Activated CD8-positive, alpha-beta T cell treated with anti-CD3 and anti-CD28 coated beads for 36 hours (primary cell): Measurements from ENCODE around the gene FAM3C. TPM values are rescaled to one million over a fixed set of nuclear protein-coding genes. Genes with fewer than 3 reads are reported as not detected.

Experiments used
- ATAC-seq: fragments of 200-7000 bp; cut with Tn5 transposase; one replicate; pipeline ENCODE4 v1.10.0; 2021; ENCODE audit warnings: mild to moderate bottlenecking, moderate library complexity
- CTCF ChIA-PET: fragments of 350-600 bp; sonication (Branson Sonifier 250); formaldehyde crosslinking; loops from one replicate; lab custom pipeline; 2021; ENCODE audit warnings: antibody characterized with exemption; lab: Charles Lee
- POLR2A ChIA-PET: fragments of 350-600 bp; sonication (Branson Sonifier 250); formaldehyde crosslinking; loops from one replicate; lab custom pipeline; 2021; ENCODE audit warnings: antibody characterized with exemption; lab: Charles Lee
- DNase-seq: peaks from one replicate; pipeline ENCODE4 v3.0.0-alpha.2; 2020
- H3K27ac Mint-ChIP-seq: one replicate; pipeline ENCODE4 v1.8.0; 2021; ENCODE audit warnings: mild to moderate bottlenecking, mixed read lengths
- H3K27me3 Mint-ChIP-seq: one replicate; pipeline ENCODE4 v1.8.0; 2021; ENCODE audit warnings: mixed read lengths
- H3K36me3 Mint-ChIP-seq: one replicate; pipeline ENCODE4 v1.8.0; 2021; ENCODE audit warnings: low read depth, mixed read lengths
- H3K4me1 Mint-ChIP-seq: one replicate; pipeline ENCODE4 v1.8.0; 2021; ENCODE audit warnings: low read depth, mixed read lengths
- H3K4me3 Mint-ChIP-seq: one replicate; pipeline ENCODE4 v1.8.0; 2021; ENCODE audit warnings: mild to moderate bottlenecking, moderate library complexity, mixed read lengths
- H3K9me3 Mint-ChIP-seq: one replicate; pipeline ENCODE4 v1.8.0; 2021; ENCODE audit warnings: mixed read lengths
- CTCF ChIP-seq: fragments of 200-600 bp; IDR thresholded peaks from one replicate; pipeline ENCODE4 v1.8.0; 2022; ENCODE audit warnings: antibody characterized with exemption, mild to moderate bottlenecking
- intact Hi-C: fragments of 100-400 bp; cut with micrococcal nuclease; formaldehyde crosslinking; loops from one replicate; pipeline ENCODE4 v1.10.0; 2022
- total RNA-seq, 2 experiments: library from RNA; stranded (reverse); gene quantifications; one replicate each; pipeline ENCODE4 v1.2.3, GENCODE V29; 2021

FAM3C gene
- total RNA-seq, 2 experiments from 2014 or later, result 18.6 to 19.1 TPM

GRCh38 chr7:121414436-121414835, 18.3 kb upstream of the FAM3C start:
- Mint-ChIP-seq H3K36me3 (no peaks in the 10 kb centered on the region), H3K27me3 (peaks cover 6% of the 10 kb centered on the region), H3K27ac (no peak overlapping the region), H3K4me1 (peaks cover 7% of the 10 kb centered on the region), H3K4me3 (no peak overlapping the region), H3K9me3 (no peaks in the 10 kb centered on the region)
- intact Hi-C loops, result no loop called here
- CTCF ChIA-PET, result no interaction called here
- no peak for DNase-seq
- no peak for ATAC-seq
- TF ChIP-seq CTCF, result no peak
- POLR2A ChIA-PET, result no interaction called here

DNA sequence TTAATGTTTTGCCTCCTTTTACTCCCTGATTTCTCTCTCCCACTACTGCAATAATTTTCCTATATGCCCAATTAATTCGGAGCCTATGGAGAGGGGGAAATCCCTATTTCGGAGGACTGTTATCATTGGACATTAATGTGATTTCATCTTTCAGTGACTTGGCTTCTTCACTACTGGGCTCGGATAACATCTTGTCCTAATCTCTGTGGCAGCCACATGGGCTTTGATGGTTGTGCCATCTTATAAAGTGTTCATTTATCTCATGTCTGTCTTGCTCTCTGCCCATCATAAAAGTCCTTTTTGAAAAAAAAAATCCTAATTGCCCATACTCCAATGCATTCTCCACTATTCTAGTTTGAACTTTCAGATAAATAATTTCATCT, 15.5 kb upstream of the FAM3C start:
- ChIA-PET CTCF (interaction anchor here (1.0 kb wide), 1 partner anchor 16 kb away, joined by 3 read pairs; the partner anchor contains the start of gene FAM3C), POLR2A (no interaction called here)
- no peak overlapping the region for H3K4me3 Mint-ChIP-seq
- H3K27ac Mint-ChIP-seq, result no peak overlapping the region
- no peak for TF ChIP-seq CTCF
- H3K36me3 Mint-ChIP-seq, result no peaks in the 10 kb centered on the region
- ATAC-seq (no peak), DNase-seq (no peak)
- peaks cover 6% of the 10 kb centered on the region for H3K27me3 Mint-ChIP-seq
- H3K4me1 Mint-ChIP-seq, result peaks cover 7% of the 10 kb centered on the region
- no peaks in the 10 kb centered on the region for H3K9me3 Mint-ChIP-seq
- intact Hi-C loops, result no loop called here

GRCh38 chr7:121410829-121411596, 14.9 kb upstream of the FAM3C start:
- DNase-seq, result no peak
- Mint-ChIP-seq H3K27me3 (peaks cover 6% of the 10 kb centered on the region), H3K4me3 (no peak overlapping the region), H3K27ac (no peak overlapping the region), H3K9me3 (no peaks in the 10 kb centered on the region), H3K36me3 (no peaks in the 10 kb centered on the region), H3K4me1 (peaks cover 7% of the 10 kb centered on the region)
- ChIA-PET POLR2A (no interaction called here), CTCF (interaction anchor here (1.0 kb wide), 1 partner anchor 15 kb away, joined by 3 read pairs; the partner anchor contains the start of gene FAM3C)
- intact Hi-C loops, result no loop called here
- ATAC-seq, result peak; percentile 37
- TF ChIP-seq CTCF, result no peak

DNA sequence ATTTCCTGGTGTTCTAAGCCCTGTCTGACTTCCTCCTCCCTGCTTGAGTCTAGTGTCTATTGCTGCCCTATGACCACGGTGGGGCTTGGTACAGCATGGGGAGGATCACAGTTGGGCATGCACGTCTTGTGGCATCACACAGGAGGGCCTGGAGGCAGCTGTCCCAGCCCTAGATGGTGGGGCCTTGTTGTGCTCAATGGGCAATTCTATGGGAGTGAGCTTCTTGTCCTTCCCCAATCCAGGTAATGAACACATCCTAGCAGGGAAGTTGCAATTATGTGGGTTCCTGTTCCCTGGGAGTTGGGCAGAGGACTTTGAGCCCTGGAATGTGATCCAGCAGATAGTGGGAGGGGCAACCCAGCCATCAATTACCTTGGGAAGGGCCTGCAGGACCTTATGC, 10.8 kb upstream of the FAM3C start:
- TF ChIP-seq CTCF, result no peak
- intact Hi-C loops, result no loop called here

DNA sequence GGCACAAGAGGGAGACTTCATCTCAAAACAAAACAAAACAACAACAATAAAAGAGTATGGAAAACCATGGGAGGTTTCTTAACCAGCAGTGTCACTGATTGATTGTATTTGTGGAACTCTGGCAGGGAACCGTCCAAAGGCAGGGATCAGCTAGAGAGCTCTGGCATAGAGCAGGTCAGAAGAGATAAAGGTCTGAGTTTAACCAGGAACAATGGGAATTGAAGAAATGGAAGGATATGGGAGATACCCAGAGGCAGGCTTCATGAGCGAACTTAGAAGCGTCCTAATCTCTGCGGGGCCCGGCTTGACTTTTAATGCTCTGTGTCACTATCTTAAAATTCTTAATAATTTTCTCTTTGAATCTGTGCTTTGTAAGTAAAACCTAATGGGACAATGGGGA, 10.4 kb upstream of the FAM3C start:
- Mint-ChIP-seq H3K36me3 (no peaks in the 10 kb centered on the region), H3K9me3 (no peaks in the 10 kb centered on the region)
- CTCF ChIA-PET, result interaction anchor here (3.2 kb wide), 1 partner anchor 10 kb away, joined by 20 read pairs; the partner anchor contains the start of gene FAM3C

More for the DNA sequence above, 10.8 kb upstream of the FAM3C start:
- Mint-ChIP-seq H3K4me3 (no peak overlapping the region), H3K27ac (no peak overlapping the region), H3K27me3 (peaks cover 2% of the 10 kb centered on the region), H3K4me1 (peaks cover 18% of the 10 kb centered on the region), H3K36me3 (no peaks in the 10 kb centered on the region), H3K9me3 (no peaks in the 10 kb centered on the region)
- ChIA-PET POLR2A (interaction anchor here (1.5 kb wide), 1 partner anchor 10 kb away, joined by 3 read pairs; no protein-coding TSS in a partner anchor), CTCF (interaction anchor here (3.2 kb wide), 1 partner anchor 10 kb away, joined by 20 read pairs; the partner anchor contains the start of gene FAM3C)
- no peak for ATAC-seq
- no peak for DNase-seq

More for the DNA sequence above, 10.4 kb upstream of the FAM3C start:
- no peak for ATAC-seq
- DNase-seq, result no peak
- no peak overlapping the region for H3K4me3 Mint-ChIP-seq
- TF ChIP-seq CTCF, result no peak
- intact Hi-C loops, result no loop called here
- no peak overlapping the region for H3K27ac Mint-ChIP-seq
- peaks cover 2% of the 10 kb centered on the region for H3K27me3 Mint-ChIP-seq
- peaks cover 18% of the 10 kb centered on the region for H3K4me1 Mint-ChIP-seq
- POLR2A ChIA-PET, result interaction anchor here (1.5 to 1.7 kb wide), 2 partner anchors 9 to 15 kb away, joined by 3 read pairs; no protein-coding TSS in a partner anchor
